Measurements from ENCODE around the gene NMU. TPM values are rescaled to one million over a fixed set of nuclear protein-coding genes. Genes with fewer than 3 reads are reported as not detected.
"Not testable (repeated sequence)": the region's sequence is repeated elsewhere in the genome, so short reads cannot be mapped to it uniquely, and the experiment has no call there.

The NMU gene, protein sequence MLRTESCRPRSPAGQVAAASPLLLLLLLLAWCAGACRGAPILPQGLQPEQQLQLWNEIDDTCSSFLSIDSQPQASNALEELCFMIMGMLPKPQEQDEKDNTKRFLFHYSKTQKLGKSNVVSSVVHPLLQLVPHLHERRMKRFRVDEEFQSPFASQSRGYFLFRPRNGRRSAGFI
- total RNA-seq, result 1 to 10 TPM in 1 of 4 donors, not detected in 3; 5.8 TPM

DNA sequence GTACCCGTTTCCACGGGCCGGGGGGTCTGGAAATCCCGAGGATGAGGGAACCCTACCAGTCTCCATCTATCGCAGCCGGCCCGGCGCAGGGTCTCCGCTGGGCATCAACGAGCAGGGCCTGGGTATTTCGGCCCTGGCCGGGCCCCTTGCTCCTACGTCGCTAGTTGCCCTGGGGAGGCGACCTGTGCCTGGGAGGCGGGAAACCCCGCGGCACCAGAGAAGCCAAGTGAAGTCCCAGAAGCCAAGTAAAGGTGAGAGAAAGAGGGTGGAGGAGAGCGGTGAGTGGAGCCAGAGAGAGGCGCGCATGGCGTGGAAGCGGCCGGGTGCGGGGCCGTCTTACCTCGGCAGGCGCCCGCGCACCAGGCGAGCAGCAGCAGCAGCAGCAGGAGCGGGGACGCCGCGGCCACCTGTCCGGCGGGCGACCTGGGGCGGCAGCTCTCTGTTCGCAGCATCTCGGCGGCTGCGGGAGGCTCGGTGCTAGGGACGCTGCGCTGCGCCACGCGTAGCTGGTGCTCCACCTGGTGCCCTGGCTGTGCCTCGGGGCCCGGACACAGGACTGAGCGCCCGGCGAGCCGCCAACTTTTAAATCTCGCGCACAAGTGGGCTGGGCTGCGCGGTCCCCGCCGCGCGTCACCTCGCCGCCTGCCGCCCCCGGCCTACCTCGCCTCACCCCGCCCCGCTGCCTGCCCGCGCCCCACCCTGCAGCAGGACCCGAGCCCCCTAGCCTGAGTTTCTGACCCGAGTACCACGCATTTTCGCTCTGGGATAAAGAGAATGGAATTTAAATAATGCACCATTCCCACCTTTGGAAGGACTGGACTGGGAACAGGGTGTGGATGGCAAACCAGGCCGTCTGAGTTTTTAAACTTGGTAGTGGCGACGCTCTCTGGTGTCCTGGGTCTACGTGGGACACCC is at the start of gene NMU:
Gene NMU (minus strand): TSS at position 558 of the 915 bp plus-strand sequence. CDS start 106 bp downstream, at position 452.
- Histone ChIP-seq H3K4me1 (peaks cover 0 to 4% of the 10 kb centered on the region in 2 donors), H3K4me3 (peak within 1 kb of the TSS in 1 of 2 donors; percentile 14), H3K27ac (no peak within 1 kb of the TSS), H3K9me3 (no peaks in the 10 kb centered on the region), H3K36me3 (no peaks in the 10 kb centered on the region), H3K27me3 (no peaks in the 10 kb centered on the region)
- no peak for DNase-seq
- intact Hi-C loops (cut with DNase I; ENCODE audit: low total_unique reads), result no loop called here
- TF ChIP-seq CTCF (IDR thresholded peaks at IDR 0.05) (no peak), POLR2A (IDR thresholded peaks at IDR 0.05) (no peak)

DNA sequence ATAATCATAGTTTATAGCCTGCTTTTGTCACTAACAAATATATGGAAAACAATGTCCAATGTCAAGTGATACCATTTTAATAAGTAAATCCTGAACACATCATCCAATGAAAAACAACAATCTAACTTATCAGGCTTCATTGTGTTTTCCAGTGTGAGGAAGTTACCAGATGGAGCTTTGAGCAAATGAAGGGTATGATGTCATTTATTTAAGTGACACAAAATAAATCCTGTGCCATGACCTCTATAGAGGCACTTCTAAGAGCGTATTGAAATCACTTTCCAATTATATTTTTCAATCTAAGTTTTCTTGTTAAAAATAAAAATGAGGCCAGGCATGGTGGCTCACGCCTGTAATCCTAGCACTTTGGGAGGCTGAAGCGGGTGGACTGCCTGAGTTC is 48.2 kb upstream of the NMU start:
- intact Hi-C loops (cut with DNase I; ENCODE audit: low total_unique reads), result no loop called here
- DNase-seq, result no peak
- no peak for TF ChIP-seq POLR2A (IDR thresholded peaks at IDR 0.05)
- TF ChIP-seq CTCF (IDR thresholded peaks at IDR 0.05), result no peak
- H3K9me3 ChIP-seq, result no peaks in the 10 kb centered on the region
- no peaks in the 10 kb centered on the region for H3K27me3 ChIP-seq
- H3K4me1 ChIP-seq, result no peaks in the 10 kb centered on the region
- no peak overlapping the region for H3K4me3 ChIP-seq
- H3K27ac ChIP-seq, result no peak overlapping the region
- no peaks in the 10 kb centered on the region for H3K36me3 ChIP-seq

DNA sequence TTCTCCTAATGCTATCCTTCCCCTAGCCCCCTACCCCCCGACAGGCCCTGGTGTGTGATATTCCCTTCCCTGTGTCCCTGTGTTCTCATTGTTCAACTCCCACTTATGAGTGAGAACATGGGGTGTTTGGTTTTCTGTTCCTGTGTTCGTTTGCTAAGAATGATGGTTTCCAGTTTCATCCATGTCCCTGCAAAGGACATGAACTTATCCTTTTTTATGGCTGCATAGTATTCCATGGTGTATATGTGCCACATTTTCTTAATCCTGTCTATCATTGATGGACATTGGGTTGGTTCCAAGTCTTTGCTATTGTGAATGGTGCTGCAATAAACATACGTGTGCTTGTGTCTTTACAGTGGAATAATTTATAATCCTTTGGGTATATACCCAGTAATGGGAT is 46.7 kb upstream of the NMU start:
- H3K4me1 ChIP-seq; H3K36me3 ChIP-seq; H3K9me3 ChIP-seq; intact Hi-C loops (cut with DNase I; ENCODE audit: low total_unique reads); H3K27me3 ChIP-seq; H3K4me3 ChIP-seq; DNase-seq; H3K27ac ChIP-seq: not testable (repeated sequence)

- H3K4me1 ChIP-seq, result no peaks in the 10 kb centered on the region
- TF ChIP-seq POLR2A (IDR thresholded peaks at IDR 0.05) (no peak), CTCF (IDR thresholded peaks at IDR 0.05) (no peak)
- H3K27me3 ChIP-seq, result no peaks in the 10 kb centered on the region
- no peak overlapping the region for H3K4me3 ChIP-seq
- no peak overlapping the region for H3K27ac ChIP-seq
- DNase-seq, result no peak
- no peaks in the 10 kb centered on the region for H3K36me3 ChIP-seq
- no peaks in the 10 kb centered on the region for H3K9me3 ChIP-seq
- intact Hi-C loops (cut with DNase I; ENCODE audit: low total_unique reads), result no loop called here
Measured at GRCh38 chr4:55682295-55682694, 46.2 kb upstream of the NMU start.

DNA sequence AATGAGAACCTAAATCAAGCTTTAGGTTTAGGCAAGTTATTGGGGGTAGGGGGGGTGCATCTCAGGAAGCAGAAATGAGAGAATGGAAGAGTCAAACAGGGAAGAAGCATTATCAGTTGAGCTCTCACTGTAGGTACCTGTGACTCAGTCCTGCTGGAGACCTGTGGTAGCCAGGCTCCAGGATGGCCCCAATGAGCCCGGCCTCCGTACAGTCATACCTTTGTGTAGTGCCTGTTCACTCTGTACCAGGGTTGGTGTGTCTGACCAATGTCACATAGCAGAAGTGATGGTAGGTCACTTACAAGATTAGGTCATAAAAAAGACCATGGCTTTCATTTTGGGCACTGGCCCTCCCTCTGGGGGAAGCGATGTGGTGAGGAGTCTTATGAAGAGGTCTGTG is 45.3 kb upstream of the NMU start:
- no peak overlapping the region for H3K27ac ChIP-seq
- no peaks in the 10 kb centered on the region for H3K9me3 ChIP-seq
- intact Hi-C loops (cut with DNase I; ENCODE audit: low total_unique reads), result no loop called here
- no peak for DNase-seq
- H3K36me3 ChIP-seq, result no peaks in the 10 kb centered on the region
- H3K4me1 ChIP-seq, result no peaks in the 10 kb centered on the region
- no peak for TF ChIP-seq CTCF (IDR thresholded peaks at IDR 0.05)
- TF ChIP-seq POLR2A (IDR thresholded peaks at IDR 0.05), result no peak
- H3K4me3 ChIP-seq, result no peak overlapping the region
- no peaks in the 10 kb centered on the region for H3K27me3 ChIP-seq
